Type B pancreatic cell (in vitro differentiated cells): ENCODE results near the gene GOT2. TPM values are rescaled to one million over a fixed set of nuclear protein-coding genes. Genes with fewer than 3 reads are reported as not detected.

Experiments used
- DNase-seq: peaks from one replicate; pipeline ENCODE4 v3.0.0; 2021; ENCODE audit warnings: mixed read lengths; ENCODE audit not compliant: unreplicated experiment; ENCODE audit errors: extremely low spot score
- H3K27ac Mint-ChIP-seq: 2 replicates; pipeline ENCODE4 v1.8.0; 2021; ENCODE audit warnings: mild to moderate bottlenecking, mixed read lengths
- H3K27me3 Mint-ChIP-seq: 2 replicates; pipeline ENCODE4 v1.8.0; 2021; ENCODE audit warnings: mixed read lengths
- H3K36me3 Mint-ChIP-seq: 2 replicates; pipeline ENCODE4 v1.8.0; 2021; ENCODE audit warnings: mixed read lengths
- H3K4me1 Mint-ChIP-seq: one replicate; pipeline ENCODE4 v1.8.0; 2021; ENCODE audit warnings: mixed read lengths; ENCODE audit not compliant: unreplicated experiment
- H3K4me3 Mint-ChIP-seq: 2 replicates; pipeline ENCODE4 v1.8.0; 2021; ENCODE audit warnings: mild to moderate bottlenecking, mixed read lengths
- H3K9me3 Mint-ChIP-seq: 2 replicates; pipeline ENCODE4 v1.8.0; 2021; ENCODE audit warnings: mixed read lengths
- total RNA-seq: library from RNA; stranded (reverse); gene quantifications from 2 replicates; pipeline ENCODE4 v1.2.1, GENCODE V29; 2021; ENCODE audit warnings: low replicate concordance
- TF ChIP-seq, protein P1 (sequence below): fragments of 200-600 bp; sonication (generic); conservative IDR thresholded peaks from 2 replicates; pipeline ENCODE4 v1.5.0; 2021; ENCODE audit warnings: antibody characterized with exemption, mild to moderate bottlenecking

The GOT2 gene
- total RNA-seq, 1 donor from 2014 or later = 104 TPM

DNA sequence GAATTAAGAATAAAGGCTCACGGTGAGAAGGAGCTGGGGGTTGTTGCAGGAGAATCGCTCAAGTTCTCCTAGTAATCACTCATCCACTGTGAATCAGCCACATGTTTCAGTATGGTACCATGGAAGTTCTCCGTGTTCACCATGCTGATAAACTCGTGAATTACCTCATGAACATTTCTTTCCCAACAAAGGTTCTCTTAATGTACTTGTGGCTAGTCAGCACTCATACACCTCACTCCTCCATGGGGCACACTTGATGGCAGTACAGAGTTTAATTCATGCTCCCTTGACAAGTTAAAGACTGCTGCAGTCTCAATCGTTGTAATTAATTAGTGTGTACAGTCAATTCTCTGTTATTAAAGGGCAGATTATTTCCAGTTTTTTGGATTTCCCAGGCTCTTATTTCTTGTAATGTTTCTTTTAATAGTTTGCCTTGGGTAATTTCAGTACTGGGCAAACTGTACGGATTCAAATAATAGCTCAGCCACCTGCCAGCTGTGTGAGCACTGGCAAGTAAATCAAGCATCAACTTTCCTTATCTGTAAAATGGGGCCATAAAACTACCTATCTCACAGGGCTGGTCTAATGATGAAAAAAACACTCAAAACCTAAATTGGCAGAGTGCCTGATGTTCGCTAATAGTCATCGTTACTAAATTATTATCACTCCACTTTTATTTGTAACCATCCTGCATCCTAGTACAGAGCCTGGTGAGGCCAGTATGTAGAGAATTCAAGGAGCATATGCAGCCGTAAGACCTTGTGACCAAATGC is 6.1 kb downstream of the GOT2 start:
- H3K27me3 Mint-ChIP-seq = no peaks in the 10 kb centered on the region
- H3K27ac Mint-ChIP-seq = no peak overlapping the region
- no peak for DNase-seq
- H3K9me3 Mint-ChIP-seq = no peaks in the 10 kb centered on the region
- peaks cover 6% of the 10 kb centered on the region for H3K36me3 Mint-ChIP-seq
- TF ChIP-seq, protein P1, sequence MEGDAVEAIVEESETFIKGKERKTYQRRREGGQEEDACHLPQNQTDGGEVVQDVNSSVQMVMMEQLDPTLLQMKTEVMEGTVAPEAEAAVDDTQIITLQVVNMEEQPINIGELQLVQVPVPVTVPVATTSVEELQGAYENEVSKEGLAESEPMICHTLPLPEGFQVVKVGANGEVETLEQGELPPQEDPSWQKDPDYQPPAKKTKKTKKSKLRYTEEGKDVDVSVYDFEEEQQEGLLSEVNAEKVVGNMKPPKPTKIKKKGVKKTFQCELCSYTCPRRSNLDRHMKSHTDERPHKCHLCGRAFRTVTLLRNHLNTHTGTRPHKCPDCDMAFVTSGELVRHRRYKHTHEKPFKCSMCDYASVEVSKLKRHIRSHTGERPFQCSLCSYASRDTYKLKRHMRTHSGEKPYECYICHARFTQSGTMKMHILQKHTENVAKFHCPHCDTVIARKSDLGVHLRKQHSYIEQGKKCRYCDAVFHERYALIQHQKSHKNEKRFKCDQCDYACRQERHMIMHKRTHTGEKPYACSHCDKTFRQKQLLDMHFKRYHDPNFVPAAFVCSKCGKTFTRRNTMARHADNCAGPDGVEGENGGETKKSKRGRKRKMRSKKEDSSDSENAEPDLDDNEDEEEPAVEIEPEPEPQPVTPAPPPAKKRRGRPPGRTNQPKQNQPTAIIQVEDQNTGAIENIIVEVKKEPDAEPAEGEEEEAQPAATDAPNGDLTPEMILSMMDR = no peak
- H3K4me1 Mint-ChIP-seq = peaks cover 7% of the 10 kb centered on the region
- H3K4me3 Mint-ChIP-seq = no peak overlapping the region

DNA sequence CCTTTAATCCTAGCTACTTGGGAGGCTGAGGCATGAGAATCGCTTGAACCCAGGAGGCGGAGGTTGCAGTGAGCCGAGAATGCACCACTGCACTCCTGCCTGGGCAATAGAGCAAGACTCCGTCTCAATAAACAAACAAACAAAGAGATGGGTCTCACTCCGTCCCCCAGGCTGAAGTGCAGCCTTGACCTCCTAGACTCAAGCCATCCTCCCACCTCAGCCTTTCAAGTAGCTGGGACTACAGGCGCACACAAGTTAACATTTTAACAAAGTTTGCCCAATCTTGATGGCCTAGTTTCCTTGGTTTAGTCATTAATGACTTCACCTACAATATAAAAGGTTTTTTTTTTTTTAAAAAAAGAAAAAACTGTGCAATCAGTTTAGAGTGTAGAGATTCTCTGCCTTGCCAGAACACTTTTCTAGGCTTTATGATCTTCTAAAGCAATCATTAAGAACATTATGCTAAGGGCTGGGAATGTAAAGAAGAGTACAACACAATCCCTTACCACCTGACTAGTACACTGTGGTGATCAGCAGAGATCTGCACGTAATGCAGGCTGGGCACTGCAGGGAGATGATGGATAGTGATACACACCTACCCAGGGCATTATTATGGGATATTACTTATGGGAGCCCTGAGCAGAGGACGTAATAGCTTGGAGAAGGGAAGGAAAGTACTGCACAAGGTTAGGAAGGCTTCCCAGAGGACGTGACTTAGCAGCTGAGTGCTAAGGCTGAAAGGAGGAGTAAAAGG is 6.9 kb downstream of the GOT2 start:
- H3K9me3 Mint-ChIP-seq = no peaks in the 10 kb centered on the region
- no peak overlapping the region for H3K27ac Mint-ChIP-seq
- H3K4me3 Mint-ChIP-seq = no peak overlapping the region
- no peaks in the 10 kb centered on the region for H3K4me1 Mint-ChIP-seq
- H3K27me3 Mint-ChIP-seq = no peaks in the 10 kb centered on the region
- TF ChIP-seq, protein P1 = no peak
- no peak for DNase-seq
- H3K36me3 Mint-ChIP-seq = peaks cover 3% of the 10 kb centered on the region

DNA sequence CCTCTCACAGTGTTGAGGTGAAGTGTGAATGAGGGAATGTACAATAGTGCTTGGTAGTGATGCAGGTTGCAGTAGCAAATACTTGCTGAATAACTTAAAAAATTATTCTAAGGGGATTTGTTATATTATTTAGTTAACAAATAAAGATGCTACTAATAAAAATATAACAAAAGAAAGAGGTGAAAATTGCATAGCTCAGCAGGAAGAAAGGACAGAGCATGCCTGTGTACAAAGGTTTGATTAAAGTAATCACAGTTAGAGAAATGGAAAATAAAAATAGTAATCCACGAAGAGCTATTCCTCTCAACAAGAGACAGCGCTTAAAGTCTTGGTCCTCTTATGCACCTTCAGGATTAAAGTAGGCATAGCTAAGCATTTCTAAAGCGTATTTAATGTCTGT is 11.0 kb downstream of the GOT2 start:
- H3K9me3 Mint-ChIP-seq = no peaks in the 10 kb centered on the region
- no peak overlapping the region for H3K4me3 Mint-ChIP-seq
- TF ChIP-seq, protein P1 = no peak
- H3K36me3 Mint-ChIP-seq = peaks cover 16% of the 10 kb centered on the region
- no peak overlapping the region for H3K27ac Mint-ChIP-seq
- H3K4me1 Mint-ChIP-seq = no peaks in the 10 kb centered on the region
- H3K27me3 Mint-ChIP-seq = no peaks in the 10 kb centered on the region
- DNase-seq = no peak

DNA sequence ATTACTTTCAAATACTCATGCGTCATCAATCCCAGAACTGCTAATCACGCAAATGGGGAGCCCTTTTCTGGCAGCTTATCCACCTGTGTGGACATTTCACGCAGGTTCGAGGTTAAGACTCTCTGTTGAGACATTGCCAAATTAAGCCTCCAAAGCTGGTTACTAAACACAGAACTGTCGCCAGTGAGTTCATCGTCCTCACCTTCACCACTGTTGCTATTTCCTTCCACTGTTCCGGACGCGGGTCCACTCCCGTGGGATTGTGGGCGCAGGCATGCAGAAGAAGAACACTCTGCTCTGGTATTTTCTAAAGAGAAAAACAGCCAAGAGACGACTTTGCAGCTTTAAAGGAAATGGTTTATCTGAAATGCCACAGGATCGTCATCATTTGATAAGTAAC is 16.1 kb downstream of the GOT2 start:
- no peak overlapping the region for H3K27ac Mint-ChIP-seq
- H3K4me3 Mint-ChIP-seq = no peak overlapping the region
- peaks cover 32% of the 10 kb centered on the region for H3K36me3 Mint-ChIP-seq
- H3K9me3 Mint-ChIP-seq = no peaks in the 10 kb centered on the region
- DNase-seq = no peak
- no peaks in the 10 kb centered on the region for H3K27me3 Mint-ChIP-seq
- no peaks in the 10 kb centered on the region for H3K4me1 Mint-ChIP-seq
- TF ChIP-seq, protein P1 = no peak

DNA sequence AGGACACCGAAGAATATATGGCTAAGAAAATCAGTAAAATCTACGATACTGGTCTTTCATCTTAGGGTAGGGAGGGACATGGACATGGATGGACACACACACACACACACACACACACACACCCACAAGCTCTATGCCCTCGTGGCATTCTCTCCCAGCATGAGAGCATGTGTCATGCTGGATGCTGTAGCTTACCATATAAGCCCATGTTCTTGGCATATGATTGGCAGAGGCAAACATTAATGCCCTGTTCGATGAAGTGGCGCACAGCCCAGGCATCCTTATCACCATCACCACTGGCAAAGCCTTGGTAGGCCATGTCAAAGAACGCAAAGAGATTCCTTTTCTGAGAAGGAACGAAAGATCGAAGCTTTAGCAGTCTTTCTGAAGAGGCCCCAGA is 17.6 kb downstream of the GOT2 start:
- H3K4me1 Mint-ChIP-seq = no peaks in the 10 kb centered on the region
- TF ChIP-seq, protein P1 = no peak
- H3K36me3 Mint-ChIP-seq = peaks cover 37% of the 10 kb centered on the region

More for the DNA sequence above, 17.6 kb downstream of the GOT2 start:
- Mint-ChIP-seq H3K9me3 (no peaks in the 10 kb centered on the region), H3K27ac (no peak overlapping the region), H3K27me3 (no peaks in the 10 kb centered on the region), H3K4me3 (no peak overlapping the region)
- no peak for DNase-seq
